Measurements from ENCODE around the gene IFI27. TPM values are rescaled to one million over a fixed set of nuclear protein-coding genes. Genes with fewer than 3 reads are reported as not detected.

The IFI27 gene
- polyA plus RNA-seq, 4 donors: 9.3 to 1,277 (median 545) TPM

GRCh38 chr14:94157197-94157596, 46.7 kb downstream of the IFI27 start:
- FAIRE-seq: no peak
- DNase-seq: no peak
- no peak overlapping the region for H3K4me3 ChIP-seq (ENCODE audit: low read depth in 1 of 3, low read length in 3 of 3)

GRCh38 chr14:94158239-94158883, 47.8 kb downstream of the IFI27 start:
- Histone ChIP-seq H3K27ac (ENCODE audit: low read depth in 1 of 3, low read length in 2 of 3) (no peak overlapping the region), H3K4me3 (ENCODE audit: low read depth in 1 of 3, low read length in 3 of 3) (no peak overlapping the region), H3K9me3 (ENCODE audit: control insufficient read depth in 2 of 2, insufficient read depth in 1 of 2, low read depth in 1 of 2, low read length in 1 of 2) (peaks cover 0 to 8% of the 10 kb centered on the region in 2 donors), H3K36me3 (ENCODE audit: control insufficient read depth in 3 of 3, insufficient read depth in 2 of 3, low read depth in 1 of 3, low read length in 3 of 3) (no peaks in the 10 kb centered on the region), H3K4me1 (ENCODE audit: control insufficient read depth in 3 of 3, insufficient read depth in 2 of 3, low read depth in 1 of 3, low read length in 2 of 3) (peaks cover 0 to 8% (median 0%) of the 10 kb centered on the region in 3 donors), H3K27me3 (ENCODE audit: control insufficient read depth in 3 of 3, insufficient read depth in 3 of 3, low read length in 3 of 3) (peaks cover 0 to 3% (median 2%) of the 10 kb centered on the region in 3 donors)
- WGBS, 3 donors: 56 to 63% (median 59%) methylated on average over 10 of the region's 10 CpGs
- FAIRE-seq (no peak), DNase-seq (no peak)

More at GRCh38 chr14:94157197-94157596, 46.7 kb downstream of the IFI27 start:
- Histone ChIP-seq H3K9me3 (ENCODE audit: control insufficient read depth in 2 of 2, insufficient read depth in 1 of 2, low read depth in 1 of 2, low read length in 1 of 2) (peaks cover 0 to 8% of the 10 kb centered on the region in 2 donors), H3K27me3 (ENCODE audit: control insufficient read depth in 3 of 3, insufficient read depth in 3 of 3, low read length in 3 of 3) (peaks cover 0 to 3% (median 2%) of the 10 kb centered on the region in 3 donors), H3K4me1 (ENCODE audit: control insufficient read depth in 3 of 3, insufficient read depth in 2 of 3, low read depth in 1 of 3, low read length in 2 of 3) (peaks cover 0 to 11% (median 0%) of the 10 kb centered on the region in 3 donors), H3K36me3 (ENCODE audit: control insufficient read depth in 3 of 3, insufficient read depth in 2 of 3, low read depth in 1 of 3, low read length in 3 of 3) (no peaks in the 10 kb centered on the region), H3K27ac (ENCODE audit: low read depth in 1 of 3, low read length in 2 of 3) (no peak overlapping the region)

- DNase-seq (no peak), FAIRE-seq (no peak)
- WGBS, 3 donors: 43 to 51% (median 45%) methylated on average over 2 of the region's 2 CpGs
Measured at GRCh38 chr14:94161058-94161457, 50.5 kb downstream of the IFI27 start.

GRCh38 chr14:94161981-94162380, 51.4 kb downstream of the IFI27 start:
- Histone ChIP-seq H3K36me3 (ENCODE audit: control insufficient read depth in 3 of 3, insufficient read depth in 2 of 3, low read depth in 1 of 3, low read length in 3 of 3) (no peaks in the 10 kb centered on the region), H3K27me3 (ENCODE audit: control insufficient read depth in 3 of 3, insufficient read depth in 3 of 3, low read length in 3 of 3) (peaks cover 0 to 13% (median 4%) of the 10 kb centered on the region in 3 donors), H3K4me3 (ENCODE audit: low read depth in 1 of 3, low read length in 3 of 3) (no peak overlapping the region), H3K4me1 (ENCODE audit: control insufficient read depth in 3 of 3, insufficient read depth in 2 of 3, low read depth in 1 of 3, low read length in 2 of 3) (no peaks in the 10 kb centered on the region), H3K9me3 (ENCODE audit: control insufficient read depth in 2 of 2, insufficient read depth in 1 of 2, low read depth in 1 of 2, low read length in 1 of 2) (no peaks in the 10 kb centered on the region), H3K27ac (ENCODE audit: low read depth in 1 of 3, low read length in 2 of 3) (no peak overlapping the region)
- no peak for DNase-seq
- no peak for FAIRE-seq
- WGBS, 3 donors: 0 to 1% (median 1%) methylated on average over 2 of the region's 2 CpGs

More at GRCh38 chr14:94161058-94161457, 50.5 kb downstream of the IFI27 start:
- Histone ChIP-seq H3K36me3 (ENCODE audit: control insufficient read depth in 3 of 3, insufficient read depth in 2 of 3, low read depth in 1 of 3, low read length in 3 of 3) (no peaks in the 10 kb centered on the region), H3K27me3 (ENCODE audit: control insufficient read depth in 3 of 3, insufficient read depth in 3 of 3, low read length in 3 of 3) (peaks cover 0 to 13% (median 4%) of the 10 kb centered on the region in 3 donors), H3K4me1 (ENCODE audit: control insufficient read depth in 3 of 3, insufficient read depth in 2 of 3, low read depth in 1 of 3, low read length in 2 of 3) (peaks cover 0 to 8% (median 0%) of the 10 kb centered on the region in 3 donors), H3K4me3 (ENCODE audit: low read depth in 1 of 3, low read length in 3 of 3) (no peak overlapping the region), H3K9me3 (ENCODE audit: control insufficient read depth in 2 of 2, insufficient read depth in 1 of 2, low read depth in 1 of 2, low read length in 1 of 2) (no peaks in the 10 kb centered on the region), H3K27ac (ENCODE audit: low read depth in 1 of 3, low read length in 2 of 3) (no peak overlapping the region)

GRCh38 chr14:94162466-94162865, 51.9 kb downstream of the IFI27 start:
- no peak overlapping the region for H3K4me3 ChIP-seq (ENCODE audit: low read depth in 1 of 3, low read length in 3 of 3)
- no peaks in the 10 kb centered on the region for H3K4me1 ChIP-seq (ENCODE audit: control insufficient read depth in 3 of 3, insufficient read depth in 2 of 3, low read depth in 1 of 3, low read length in 2 of 3)
- no peaks in the 10 kb centered on the region for H3K36me3 ChIP-seq (ENCODE audit: control insufficient read depth in 3 of 3, insufficient read depth in 2 of 3, low read depth in 1 of 3, low read length in 3 of 3)
- no peak for DNase-seq
- H3K27me3 ChIP-seq (ENCODE audit: control insufficient read depth in 3 of 3, insufficient read depth in 3 of 3, low read length in 3 of 3): peaks cover 0 to 13% (median 4%) of the 10 kb centered on the region in 3 donors
- H3K9me3 ChIP-seq (ENCODE audit: control insufficient read depth in 2 of 2, insufficient read depth in 1 of 2, low read depth in 1 of 2, low read length in 1 of 2): no peaks in the 10 kb centered on the region
- no peak overlapping the region for H3K27ac ChIP-seq (ENCODE audit: low read depth in 1 of 3, low read length in 2 of 3)
- WGBS, 3 donors: 70 to 78% (median 75%) methylated on average over 5 of the region's 5 CpGs
- no peak for FAIRE-seq

- Histone ChIP-seq H3K4me1 (ENCODE audit: control insufficient read depth in 3 of 3, insufficient read depth in 2 of 3, low read depth in 1 of 3, low read length in 2 of 3) (no peaks in the 10 kb centered on the region), H3K36me3 (ENCODE audit: control insufficient read depth in 3 of 3, insufficient read depth in 2 of 3, low read depth in 1 of 3, low read length in 3 of 3) (no peaks in the 10 kb centered on the region), H3K4me3 (ENCODE audit: low read depth in 1 of 3, low read length in 3 of 3) (no peak overlapping the region), H3K27ac (ENCODE audit: low read depth in 1 of 3, low read length in 2 of 3) (no peak overlapping the region), H3K9me3 (ENCODE audit: control insufficient read depth in 2 of 2, insufficient read depth in 1 of 2, low read depth in 1 of 2, low read length in 1 of 2) (no peaks in the 10 kb centered on the region), H3K27me3 (ENCODE audit: control insufficient read depth in 3 of 3, insufficient read depth in 3 of 3, low read length in 3 of 3) (peaks cover 0 to 13% (median 4%) of the 10 kb centered on the region in 3 donors)
- no peak for FAIRE-seq
- DNase-seq: no peak
- WGBS, 3 donors: 70 to 71% (median 70%) methylated on average over 5 of the region's 5 CpGs
Measured at GRCh38 chr14:94163796-94164195, 53.3 kb downstream of the IFI27 start.

GRCh38 chr14:94164685-94165431, 54.3 kb downstream of the IFI27 start:
- no peak for DNase-seq
- Histone ChIP-seq H3K27me3 (ENCODE audit: control insufficient read depth in 3 of 3, insufficient read depth in 3 of 3, low read length in 3 of 3) (peaks cover 0 to 13% (median 4%) of the 10 kb centered on the region in 3 donors), H3K36me3 (ENCODE audit: control insufficient read depth in 3 of 3, insufficient read depth in 2 of 3, low read depth in 1 of 3, low read length in 3 of 3) (no peaks in the 10 kb centered on the region), H3K9me3 (ENCODE audit: control insufficient read depth in 2 of 2, insufficient read depth in 1 of 2, low read depth in 1 of 2, low read length in 1 of 2) (no peaks in the 10 kb centered on the region), H3K4me3 (ENCODE audit: low read depth in 1 of 3, low read length in 3 of 3) (no peak overlapping the region), H3K4me1 (ENCODE audit: control insufficient read depth in 3 of 3, insufficient read depth in 2 of 3, low read depth in 1 of 3, low read length in 2 of 3) (no peaks in the 10 kb centered on the region), H3K27ac (ENCODE audit: low read depth in 1 of 3, low read length in 2 of 3) (no peak overlapping the region)
- FAIRE-seq: no peak
- 28 to 45% (median 38%) methylated on average over 26 of the region's 26 CpGs for WGBS, 3 donors

- no peaks in the 10 kb centered on the region for H3K4me1 ChIP-seq (ENCODE audit: control insufficient read depth in 3 of 3, insufficient read depth in 2 of 3, low read depth in 1 of 3, low read length in 2 of 3)
- peaks cover 0 to 13% (median 4%) of the 10 kb centered on the region in 3 donors for H3K27me3 ChIP-seq (ENCODE audit: control insufficient read depth in 3 of 3, insufficient read depth in 3 of 3, low read length in 3 of 3)
- no peak overlapping the region for H3K4me3 ChIP-seq (ENCODE audit: low read depth in 1 of 3, low read length in 3 of 3)
- FAIRE-seq (no peak), DNase-seq (no peak)
- H3K27ac ChIP-seq (ENCODE audit: low read depth in 1 of 3, low read length in 2 of 3): no peak overlapping the region
- no peaks in the 10 kb centered on the region for H3K36me3 ChIP-seq (ENCODE audit: control insufficient read depth in 3 of 3, insufficient read depth in 2 of 3, low read depth in 1 of 3, low read length in 3 of 3)
- no peaks in the 10 kb centered on the region for H3K9me3 ChIP-seq (ENCODE audit: control insufficient read depth in 2 of 2, insufficient read depth in 1 of 2, low read depth in 1 of 2, low read length in 1 of 2)
- WGBS, 3 donors: 77 to 91% (median 88%) methylated on average over 2 to 3 of the region's 3 CpGs
Measured at GRCh38 chr14:94165744-94166143, 55.2 kb downstream of the IFI27 start.

Data from small intestine (tissue), 7 donors.